Panc1 (cell line): Measurements from ENCODE around the gene PARD6G. TPM values are rescaled to one million over a fixed set of nuclear protein-coding genes. Genes with fewer than 3 reads are reported as not detected.

Source experiments
- ATAC-seq: fragments of 200-7000 bp; cut with Tn5 transposase; 2 replicates; pipeline ENCODE4 v1.9.1; 2020; ENCODE audit warnings: mild to moderate bottlenecking, moderate library complexity
- BruUV-seq: library from RNA; stranded (reverse); fragments of 400-500 nt; replicated peaks from 2 replicates; lab custom pipeline; 2021; lab: Mats Ljungman, UMichigan
- CTCF ChIA-PET: fragments of 300-600 bp; sonication (Branson Sonifier 250); formaldehyde crosslinking; loops from one replicate; lab custom pipeline; 2022; ENCODE audit warnings: antibody characterized with exemption; lab: Charles Lee
- POLR2A ChIA-PET: fragments of 300-600 bp; sonication (Branson Sonifier 250); formaldehyde crosslinking; loops from one replicate; lab custom pipeline; 2022; ENCODE audit warnings: antibody characterized with exemption; lab: Charles Lee
- DNase-seq: peaks from one replicate; pipeline ENCODE4 v3.0.0-alpha.2; 2010; ENCODE audit warnings: low read depth, low spot score
- H3K27ac ChIP-seq: 2 replicates; pipeline ENCODE4 v1.5.1; 2011; ENCODE audit warnings: mild to moderate bottlenecking, low read length, inconsistent platforms
- H3K27me3 ChIP-seq: fragments of 200-500 bp; sonication (Bioruptor generic); 2 replicates; pipeline ENCODE4 v1.6.0; 2014; ENCODE audit warnings: low read length, inconsistent platforms; ENCODE audit not compliant: control insufficient read depth, insufficient read depth
- H3K36me3 ChIP-seq: fragments of 200-500 bp; sonication (Bioruptor generic); 2 replicates; pipeline ENCODE4 v1.5.1; 2014; ENCODE audit warnings: inconsistent platforms, mild to moderate bottlenecking, low read length, moderate library complexity; ENCODE audit not compliant: control insufficient read depth, insufficient read depth
- H3K4me1 ChIP-seq: 2 replicates; pipeline ENCODE4 v1.5.1; 2011; ENCODE audit warnings: inconsistent platforms, mild to moderate bottlenecking, low read length, moderate library complexity; ENCODE audit not compliant: control insufficient read depth, insufficient read depth
- H3K4me3 ChIP-seq, 2 experiments: 2 replicates each; pipeline ENCODE4 v1.5.1; 2011 to 2012; ENCODE audit warnings: low read depth in 2 of 2, low read length in 2 of 2, mild to moderate bottlenecking in 2 of 2, inconsistent platforms in 1 of 2, moderate library complexity in 1 of 2
- H3K9me3 ChIP-seq: fragments of 200-500 bp; sonication (Bioruptor generic); 2 replicates; pipeline ENCODE4 v1.5.1; 2014; ENCODE audit warnings: low read depth, mild to moderate bottlenecking, inconsistent platforms, low read length, moderate library complexity; ENCODE audit not compliant: control insufficient read depth, insufficient read depth
- CTCF ChIP-seq: fragments of 450-650 bp; IDR thresholded peaks from 2 replicates; pipeline ENCODE4 v1.5.1; 2017; ENCODE audit warnings: mild to moderate bottlenecking
- POLR2AphosphoS5 ChIP-seq: IDR thresholded peaks from 2 replicates; pipeline ENCODE4 v1.6.1; 2012; ENCODE audit warnings: mild to moderate bottlenecking, low read depth, low read length, moderate library complexity
- REST ChIP-seq, 2 experiments: IDR thresholded peaks; 2 replicates each; pipeline ENCODE4 v1.6.1; 2011 to 2012; ENCODE audit warnings: low read depth in 2 of 2, control low read depth in 1 of 2, low read length in 1 of 2, mild to moderate bottlenecking in 1 of 2, moderate library complexity in 1 of 2; ENCODE audit not compliant: insufficient read depth in 1 of 2
- SIN3A ChIP-seq: IDR thresholded peaks from 2 replicates; pipeline ENCODE4 v1.6.1; 2012; ENCODE audit warnings: low read depth, mild to moderate bottlenecking, low read length, moderate library complexity, borderline replicate concordance; ENCODE audit not compliant: insufficient read depth
- TCF7L2 ChIP-seq: IDR thresholded peaks from 2 replicates; pipeline ENCODE4 v1.6.1; 2011; ENCODE audit warnings: mild to moderate bottlenecking, low read depth, low read length, inconsistent platforms
- in situ Hi-C: cut with HindIII; loops from 2 replicates; pipeline ENCODE4 v1.10.0; 2016; ENCODE audit warnings: low sequenced_read_pairs, low pct_unique_long_range_greater_than_20kb
- intact Hi-C: fragments of 100-400 bp; cut with micrococcal nuclease; formaldehyde crosslinking; loops from one replicate; pipeline ENCODE4 v1.10.0; 2022; ENCODE audit not compliant: unreplicated experiment
- total RNA-seq: library from RNA; stranded (reverse); gene quantifications from one replicate; pipeline ENCODE4 v1.2.1, GENCODE V29; 2021; ENCODE audit not compliant: unreplicated experiment

The PARD6G gene
- total RNA-seq, 1 experiment from 2014 or later: 5.2 TPM

GRCh38 chr18:80233899-80234298 lies 13.4 kb downstream of the PARD6G start:
- in situ Hi-C loops: no loop called here
- ChIA-PET CTCF (no interaction called here), POLR2A (interaction anchor here (0.6 kb wide), 1 partner anchor 165 kb away, joined by 3 read pairs; no protein-coding TSS in a partner anchor)
- Histone ChIP-seq H3K27ac (no peak overlapping the region), H3K9me3 (no peaks in the 10 kb centered on the region), H3K4me1 (no peaks in the 10 kb centered on the region), H3K4me3 (no peak overlapping the region), H3K36me3 (no peaks in the 10 kb centered on the region), H3K27me3 (no peaks in the 10 kb centered on the region)
- DNase-seq: no peak
- no peak for TF ChIP-seq SIN3A
- TF ChIP-seq TCF7L2: no peak
- no peak for TF ChIP-seq POLR2AphosphoS5
- no peak for TF ChIP-seq REST (IDR thresholded peaks at IDR 0.05; ENCODE audit: insufficient read depth in 1 of 2, low read depth in 2 of 2, low read length in 1 of 2)
- no peak for TF ChIP-seq CTCF
- intact Hi-C loops: no loop called here
- no TSS peak for BruUV-seq
- no peak for ATAC-seq

GRCh38 chr18:80233201-80233835 lies 14.0 kb downstream of the PARD6G start:
- no peak for DNase-seq
- TF ChIP-seq TCF7L2 (no peak), SIN3A (no peak), REST (IDR thresholded peaks at IDR 0.05; ENCODE audit: insufficient read depth in 1 of 2, low read depth in 2 of 2, low read length in 1 of 2) (no peak), CTCF (no peak), POLR2AphosphoS5 (no peak)
- BruUV-seq: no TSS peak
- Histone ChIP-seq H3K4me3 (no peak overlapping the region), H3K4me1 (no peaks in the 10 kb centered on the region), H3K36me3 (no peaks in the 10 kb centered on the region), H3K9me3 (no peaks in the 10 kb centered on the region), H3K27me3 (no peaks in the 10 kb centered on the region), H3K27ac (no peak overlapping the region)
- ATAC-seq: no peak
- CTCF ChIA-PET: no interaction called here
- in situ Hi-C loops: no loop called here
- POLR2A ChIA-PET: interaction anchor here (0.6 kb wide), 1 partner anchor 164 kb away, joined by 3 read pairs; no protein-coding TSS in a partner anchor
- intact Hi-C loops: no loop called here
